Activated CD4-positive, alpha-beta T cell treated with anti-CD3 and anti-CD28 coated beads for 36 hours (primary cell): ENCODE results near the gene PET117. TPM values are rescaled to one million over a fixed set of nuclear protein-coding genes. Genes with fewer than 3 reads are reported as not detected.

Experiments
- ATAC-seq: fragments of 200-7000 bp; cut with Tn5 transposase; one replicate; pipeline ENCODE4 v1.10.0; 2021; ENCODE audit warnings: mild to moderate bottlenecking, moderate library complexity
- CTCF ChIA-PET: fragments of 350-600 bp; sonication (Branson Sonifier 250); formaldehyde crosslinking; loops from one replicate; lab custom pipeline; 2021; ENCODE audit warnings: antibody characterized with exemption; lab: Charles Lee
- POLR2A ChIA-PET: fragments of 350-600 bp; sonication (Branson Sonifier 250); formaldehyde crosslinking; loops from one replicate; lab custom pipeline; 2021; ENCODE audit warnings: antibody characterized with exemption, inconsistent platforms; lab: Charles Lee
- DNase-seq: peaks from one replicate; pipeline ENCODE4 v3.0.0-alpha.2; 2020
- H3K27ac Mint-ChIP-seq: one replicate; pipeline ENCODE4 v1.8.0; 2021; ENCODE audit warnings: mixed read lengths
- H3K27me3 Mint-ChIP-seq: one replicate; pipeline ENCODE4 v1.8.0; 2021; ENCODE audit warnings: mixed read lengths
- H3K36me3 Mint-ChIP-seq: one replicate; pipeline ENCODE4 v1.8.0; 2021; ENCODE audit warnings: low read depth, mixed read lengths
- H3K4me1 Mint-ChIP-seq: one replicate; pipeline ENCODE4 v1.8.0; 2021; ENCODE audit warnings: mixed read lengths
- H3K4me3 Mint-ChIP-seq: one replicate; pipeline ENCODE4 v1.8.0; 2021; ENCODE audit warnings: mild to moderate bottlenecking, moderate library complexity, mixed read lengths
- H3K9me3 Mint-ChIP-seq: one replicate; pipeline ENCODE4 v1.8.0; 2021; ENCODE audit warnings: low read depth, mixed read lengths
- intact Hi-C, 2 experiments: fragments of 100-400 bp; cut with DNase I in 1 of 2; cut with micrococcal nuclease in 1 of 2; formaldehyde crosslinking; loops; one replicate each; pipeline versions ENCODE4 v1.14.2 to v1.15.1; 2022 to 2024; cut with DNase I, micrococcal nuclease
- total RNA-seq, 2 experiments: library from RNA; stranded (reverse); gene quantifications; one replicate each; pipeline ENCODE4 v1.2.3, GENCODE V29; 2021

The PET117 gene
- total RNA-seq, 2 experiments from 2014 or later, result 12.0 to 18.7 TPM

DNA sequence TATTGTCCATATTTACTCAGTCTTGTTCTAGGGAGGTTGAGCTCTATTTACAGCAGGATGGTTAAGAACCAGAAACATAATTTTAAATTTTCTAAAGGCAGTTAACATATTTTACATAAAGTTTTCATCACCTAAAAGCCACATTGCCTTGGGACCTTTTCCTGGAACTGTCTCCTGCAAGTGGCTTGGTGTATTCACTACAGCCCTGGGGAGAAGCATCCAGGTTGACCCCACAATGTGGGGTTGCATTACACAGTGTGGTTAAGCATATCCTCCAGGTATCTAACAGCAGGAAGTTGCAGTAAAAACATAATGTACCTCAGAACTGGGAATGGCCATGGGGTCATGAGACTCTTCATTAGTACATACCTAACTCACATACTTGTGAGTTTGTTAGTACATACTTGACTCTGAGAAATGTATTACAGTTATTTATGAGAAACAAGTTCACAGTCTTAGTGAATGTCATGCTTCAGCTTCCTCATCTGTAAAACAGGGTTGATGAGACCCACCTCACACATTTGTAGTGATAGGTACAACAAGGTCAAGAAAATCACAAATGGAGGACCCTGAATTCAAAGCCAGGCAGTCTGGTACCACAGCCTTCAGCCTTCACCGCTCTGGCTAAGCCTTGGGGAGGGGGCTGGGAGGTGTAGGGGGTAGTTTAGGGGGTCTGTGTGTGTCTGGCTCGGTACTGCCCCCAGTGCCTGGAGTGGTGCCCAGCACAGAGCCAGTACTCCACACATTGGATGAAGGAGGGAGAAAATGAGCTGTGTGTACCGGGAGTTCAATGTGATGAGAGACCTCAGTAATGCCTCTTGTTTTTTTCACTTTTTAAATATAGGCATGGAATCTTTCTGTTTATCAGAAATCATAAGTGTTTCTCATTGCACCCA, 52.9 kb downstream of the PET117 start:
- ChIA-PET POLR2A (no interaction called here), CTCF (interaction anchor here (1.2 kb wide), 1 partner anchor 12 kb away, joined by 3 read pairs; no protein-coding TSS in a partner anchor)
- ATAC-seq, result no peak

DNA sequence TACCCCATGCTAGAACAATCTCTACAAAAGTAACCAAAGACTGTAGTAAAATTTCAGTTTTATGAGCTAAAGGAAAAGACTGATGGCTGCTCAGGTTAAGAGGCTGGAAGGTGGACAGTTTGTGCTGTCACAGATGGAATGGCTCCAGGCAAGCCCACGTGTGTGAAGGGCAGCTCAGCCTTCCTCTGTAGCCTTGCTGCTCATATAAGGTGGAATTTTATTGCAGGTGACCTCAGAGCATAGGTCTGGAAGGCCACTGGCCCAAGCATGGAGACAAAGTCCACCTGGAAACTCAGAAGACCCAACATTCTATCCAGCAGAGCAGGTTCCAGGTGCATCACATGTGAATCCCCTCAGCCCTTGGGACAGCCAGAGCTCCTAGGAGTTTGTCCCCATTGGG, 53.6 kb downstream of the PET117 start:
- POLR2A ChIA-PET, result no interaction called here
- ATAC-seq, result no peak
- no peaks in the 10 kb centered on the region for H3K4me1 Mint-ChIP-seq

More for the DNA sequence above, 52.9 kb downstream of the PET117 start:
- Mint-ChIP-seq H3K9me3 (no peaks in the 10 kb centered on the region), H3K27ac (no peak overlapping the region), H3K27me3 (no peaks in the 10 kb centered on the region), H3K4me1 (no peaks in the 10 kb centered on the region), H3K36me3 (peaks cover 14% of the 10 kb centered on the region), H3K4me3 (no peak overlapping the region)
- DNase-seq, result no peak
- intact Hi-C loops, result no loop called here

More for the DNA sequence above, 53.6 kb downstream of the PET117 start:
- Mint-ChIP-seq H3K9me3 (no peaks in the 10 kb centered on the region), H3K4me3 (no peak overlapping the region), H3K27me3 (no peaks in the 10 kb centered on the region), H3K27ac (no peak overlapping the region), H3K36me3 (peaks cover 7% of the 10 kb centered on the region)
- CTCF ChIA-PET, result interaction anchor here (1.2 kb wide), 1 partner anchor 12 kb away, joined by 3 read pairs; no protein-coding TSS in a partner anchor
- intact Hi-C loops, result no loop called here
- DNase-seq, result no peak

Other genes starting within 250 kb of the PET117 start
- 100 to 1,000 TPM; 204 to 227 TPM for gene SNX5, start 169.1 kb upstream of the PET117 start, total RNA-seq
- gene MGME1, start 168.8 kb upstream of the PET117 start, total RNA-seq, result 10 to 100 TPM; 24.1 to 29.7 TPM
- gene OVOL2, start 79.9 kb upstream of the PET117 start, total RNA-seq, result not detected
- gene KAT14, start within 50 bp of the PET117 start, total RNA-seq, result 10 to 100 TPM; 17.2 to 17.9 TPM
- 10 to 100 TPM in 1 of 2 experiments, 1 to 10 TPM in 1; 8.8 to 10.1 TPM for gene ZNF133, start 150.7 kb downstream of the PET117 start, total RNA-seq